HG02840 (cell line): ENCODE results near the gene CPM.
"Not testable (repeated sequence)": the region's sequence is repeated elsewhere in the genome, so short reads cannot be mapped to it uniquely, and the experiment has no call there.

Experiments used
- ATAC-seq: cut with Tn5 transposase; IDR thresholded peaks from one replicate; pipeline ENCODE4 v1.9.1; 2021; ENCODE audit warnings: mild to moderate bottlenecking, moderate library complexity, moderate number of reproducible peaks; ENCODE audit not compliant: unreplicated experiment, low FRiP score

The CPM gene

DNA sequence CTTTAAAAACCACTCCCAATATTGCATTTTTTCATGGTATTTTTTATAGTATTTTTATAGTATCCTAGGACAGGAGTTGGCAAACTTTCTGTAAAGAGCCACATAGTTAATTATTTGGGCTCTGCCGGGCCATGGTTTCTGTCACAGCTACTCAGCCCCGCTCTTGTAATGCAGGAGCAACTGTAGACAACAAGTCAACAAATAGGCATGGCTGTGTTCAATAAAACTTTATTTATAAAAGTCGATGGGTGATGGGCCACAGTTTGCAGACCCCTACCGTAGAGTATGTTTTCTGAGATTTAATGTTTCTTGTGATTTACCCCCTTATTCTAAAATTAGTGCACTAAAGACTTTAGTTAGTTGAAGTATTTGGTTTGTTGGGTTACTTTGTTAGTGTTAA lies 99.5 kb downstream of the CPM start:
- ATAC-seq: no peak

DNA sequence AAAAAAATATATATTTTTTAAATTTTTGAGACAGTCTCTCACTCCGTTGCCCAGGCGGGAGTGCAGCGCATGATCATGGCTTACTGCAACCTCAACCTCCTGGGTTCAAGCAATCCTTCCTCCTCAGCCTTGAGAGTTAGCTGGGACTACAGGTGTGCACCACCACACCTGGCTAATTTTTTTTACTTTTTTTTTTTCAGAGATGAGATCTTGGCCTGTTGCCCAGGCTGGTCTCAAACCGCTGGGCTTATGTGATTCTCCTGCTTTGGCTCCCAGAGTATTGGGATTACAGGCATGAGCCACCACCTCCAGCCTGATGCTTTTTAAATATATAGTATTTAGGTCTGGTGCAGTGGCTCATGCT lies 100.5 kb downstream of the CPM start:
- no peak for ATAC-seq

DNA sequence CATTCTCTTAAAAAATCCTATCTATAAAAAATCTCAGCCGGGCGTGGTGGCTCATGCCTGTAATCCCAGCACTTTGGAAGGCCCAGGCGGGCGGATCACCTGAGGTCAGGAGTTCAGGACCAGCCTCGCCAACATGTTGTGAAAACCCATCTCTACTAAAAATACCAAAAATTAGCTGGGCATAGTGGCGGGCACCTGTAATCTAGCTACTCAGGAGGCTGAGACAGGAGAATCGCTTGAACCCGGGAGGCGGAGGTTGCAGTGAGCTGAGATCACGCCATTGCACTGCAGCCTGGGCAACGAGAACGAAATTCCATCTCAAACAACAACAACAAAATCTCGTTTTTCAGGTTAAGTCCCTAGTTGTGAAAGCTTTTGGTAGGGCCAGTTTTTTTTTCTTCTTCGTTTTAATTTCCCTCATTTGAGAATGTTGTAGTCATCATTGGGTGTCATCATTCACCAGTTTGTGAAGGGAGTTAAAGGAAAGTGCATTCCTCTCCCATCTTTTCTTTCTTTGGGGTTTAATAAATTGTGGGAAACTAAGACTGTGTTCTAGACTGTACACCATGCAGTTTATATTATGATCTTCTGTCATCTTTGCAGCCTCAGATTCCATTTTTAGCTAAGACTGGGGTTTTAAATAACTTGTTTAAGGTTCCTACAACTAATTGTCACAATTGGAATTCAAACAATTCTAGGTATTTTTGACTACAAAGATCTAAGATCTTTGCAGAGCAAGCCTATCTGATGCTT lies 101.0 kb downstream of the CPM start:
- no peak for ATAC-seq

DNA sequence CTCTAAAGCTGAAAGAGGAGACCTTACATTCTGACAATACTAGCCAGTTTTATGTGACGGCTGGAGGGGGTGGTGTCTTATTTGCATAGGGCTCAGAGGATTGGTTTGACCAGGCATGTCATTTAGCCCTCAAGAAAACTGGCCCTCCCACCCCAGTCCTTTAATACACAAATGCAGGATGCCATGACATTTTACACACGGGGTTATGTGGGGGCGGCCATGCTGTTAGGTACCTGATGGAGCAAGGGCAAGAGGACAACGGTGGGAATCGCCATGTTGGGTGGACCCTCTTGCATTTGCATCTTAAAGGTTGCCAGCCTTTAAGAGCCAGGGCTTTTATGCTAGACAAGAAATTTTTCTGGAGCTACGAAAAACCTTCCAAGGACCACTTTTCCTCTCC lies 101.7 kb downstream of the CPM start:
- no peak for ATAC-seq

DNA sequence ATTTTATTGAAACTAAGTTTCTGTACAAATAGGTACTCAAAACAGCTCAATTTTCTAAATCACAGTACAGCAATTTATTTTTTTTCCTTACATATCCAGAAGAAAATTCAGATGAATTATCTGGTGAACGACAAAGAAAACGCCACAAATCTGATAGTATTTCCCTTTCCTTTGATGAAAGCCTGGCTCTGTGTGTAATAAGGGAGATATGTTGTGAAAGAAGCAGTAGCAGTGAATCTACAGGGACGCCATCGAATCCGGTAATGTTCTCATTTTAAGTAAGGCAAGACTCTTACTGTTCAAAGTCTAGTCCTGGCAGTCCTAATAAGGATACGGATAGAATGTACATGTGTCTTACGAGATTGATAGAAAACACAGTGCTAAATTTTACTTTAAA lies 104.3 kb downstream of the CPM start:
- ATAC-seq: no peak

DNA sequence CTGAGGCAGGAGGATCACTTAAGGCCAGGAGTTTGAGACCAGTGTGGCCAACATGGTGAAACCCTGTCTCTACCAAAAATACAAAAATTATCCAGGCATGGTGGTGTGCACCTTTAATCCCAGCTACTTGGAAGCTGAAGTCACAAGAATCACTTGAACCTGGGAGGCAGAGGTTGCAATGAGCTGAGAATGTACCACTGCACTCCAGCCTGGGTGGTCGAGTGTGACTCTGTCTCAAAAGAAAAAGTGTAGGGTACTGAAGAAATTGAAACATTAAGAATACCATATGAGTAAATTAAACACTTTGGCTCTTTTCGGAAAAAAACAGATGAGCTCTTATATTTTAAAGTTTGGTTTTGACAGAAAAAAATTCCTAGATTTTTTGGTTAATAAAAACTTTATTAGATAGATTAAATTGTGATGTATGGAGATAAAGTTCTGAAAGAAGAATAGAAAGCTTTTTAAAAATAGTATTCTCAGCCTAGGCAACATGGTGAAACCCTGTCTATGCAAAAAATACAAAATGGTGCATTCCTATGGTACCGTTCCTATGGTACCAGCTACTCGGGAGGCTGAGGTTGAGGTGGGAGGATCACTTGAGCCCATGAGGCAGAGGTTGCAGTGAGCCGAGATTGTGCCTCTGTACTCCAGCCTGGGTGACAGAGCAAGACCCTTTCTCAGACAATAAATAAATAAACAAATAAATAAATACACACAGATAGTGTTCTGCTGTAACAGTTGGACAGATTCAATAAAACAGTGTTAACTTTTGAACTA lies 104.9 kb downstream of the CPM start:
- no peak for ATAC-seq

DNA sequence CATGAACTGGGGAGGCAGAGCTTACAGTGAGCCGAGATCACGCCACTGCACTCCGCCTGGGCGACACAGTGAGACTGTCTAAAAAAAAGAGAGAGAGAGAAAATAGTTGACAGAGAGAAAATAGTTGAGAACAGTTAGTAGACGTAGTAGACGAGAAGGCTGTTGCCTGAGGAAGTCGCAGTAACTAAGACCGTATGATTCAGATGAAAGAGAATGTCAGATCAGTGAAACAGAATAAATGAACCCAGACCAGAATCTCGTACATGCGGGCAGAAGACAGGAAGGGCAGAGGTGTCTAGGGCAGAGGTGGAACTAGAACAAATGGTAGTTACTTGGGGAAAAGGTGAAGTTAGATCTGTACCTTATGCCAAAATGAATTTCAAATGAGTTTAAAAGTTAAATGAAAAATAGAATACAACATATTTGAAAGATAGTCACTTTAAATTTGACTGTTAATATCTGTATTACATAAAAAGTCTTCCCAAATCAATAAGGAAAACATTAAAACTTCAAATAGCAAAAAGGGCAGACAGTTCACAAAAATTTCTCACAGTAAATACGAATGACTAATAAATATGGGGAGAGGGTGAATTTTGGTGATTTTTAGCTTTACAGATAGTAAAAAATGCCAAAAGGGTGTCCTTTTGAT lies 107.3 kb downstream of the CPM start:
- no peak for ATAC-seq

DNA sequence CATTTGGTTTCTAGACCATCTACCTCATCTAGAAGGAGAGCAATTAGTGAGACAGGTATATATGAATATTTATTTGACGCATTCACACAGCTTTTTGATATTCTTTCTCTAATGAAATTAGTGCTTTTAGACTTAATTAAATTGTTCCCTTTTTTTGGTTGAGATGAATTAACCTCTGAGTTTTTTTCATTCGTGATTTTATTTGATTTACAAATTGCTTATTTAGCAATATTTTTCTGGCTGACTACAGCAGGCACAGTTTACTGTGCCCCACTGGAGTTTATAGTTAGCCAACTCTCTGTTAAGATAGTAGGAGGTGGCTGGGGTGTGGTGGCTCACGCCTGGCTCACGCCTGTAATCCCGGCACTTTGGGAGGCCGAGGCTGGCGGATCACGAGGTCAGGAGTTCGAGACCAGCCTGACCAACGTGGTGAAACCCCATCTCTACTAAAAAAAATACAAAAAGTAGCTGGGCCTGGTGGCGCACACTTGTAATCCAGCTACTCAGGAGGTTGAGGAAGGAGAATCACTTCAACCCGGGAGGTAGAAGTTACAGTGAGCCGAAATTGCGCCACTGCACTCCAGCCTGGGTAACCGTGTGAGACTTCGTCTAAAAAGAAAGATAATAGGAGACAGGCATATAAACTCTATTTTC lies 108.2 kb downstream of the CPM start:
- ATAC-seq: no peak

DNA sequence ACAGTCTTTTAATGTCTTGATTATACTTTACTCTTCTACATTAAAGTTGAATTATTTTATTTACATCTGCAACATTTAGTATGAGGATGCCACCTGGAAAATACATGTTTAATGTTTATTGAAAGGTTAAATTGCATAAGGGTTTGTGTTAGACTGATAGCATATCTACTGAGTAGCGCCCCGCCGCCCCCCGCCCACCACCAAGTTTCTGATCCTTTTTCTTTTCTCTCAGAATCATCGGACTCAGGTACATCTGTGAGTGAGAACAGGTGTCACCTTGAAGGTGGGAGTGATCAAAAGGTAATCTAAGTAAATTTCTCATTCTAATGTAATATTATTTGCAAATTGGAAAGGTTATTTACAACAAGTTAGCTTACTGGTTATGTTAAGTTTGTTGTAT lies 108.8 kb downstream of the CPM start:
- ATAC-seq: no peak

DNA sequence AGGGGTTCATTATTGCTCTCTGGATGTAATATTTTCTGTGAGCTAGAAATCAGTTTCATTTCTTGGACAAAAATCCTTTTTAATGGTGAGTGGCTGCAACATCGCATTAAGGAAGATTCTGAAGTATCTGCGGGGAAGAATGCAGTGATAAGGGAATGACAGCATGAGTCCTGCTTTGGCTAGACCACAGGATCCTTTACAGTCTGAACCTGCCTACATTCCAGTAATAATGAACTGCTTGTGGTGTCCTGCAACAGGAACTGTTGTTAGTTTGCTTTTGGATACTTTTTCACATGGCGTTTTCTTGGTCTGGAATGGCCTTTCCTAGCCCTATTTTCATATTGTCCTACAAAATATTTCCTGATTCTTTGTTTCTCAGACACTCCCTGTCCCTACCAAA lies 109.3 kb downstream of the CPM start:
- no peak for ATAC-seq

DNA sequence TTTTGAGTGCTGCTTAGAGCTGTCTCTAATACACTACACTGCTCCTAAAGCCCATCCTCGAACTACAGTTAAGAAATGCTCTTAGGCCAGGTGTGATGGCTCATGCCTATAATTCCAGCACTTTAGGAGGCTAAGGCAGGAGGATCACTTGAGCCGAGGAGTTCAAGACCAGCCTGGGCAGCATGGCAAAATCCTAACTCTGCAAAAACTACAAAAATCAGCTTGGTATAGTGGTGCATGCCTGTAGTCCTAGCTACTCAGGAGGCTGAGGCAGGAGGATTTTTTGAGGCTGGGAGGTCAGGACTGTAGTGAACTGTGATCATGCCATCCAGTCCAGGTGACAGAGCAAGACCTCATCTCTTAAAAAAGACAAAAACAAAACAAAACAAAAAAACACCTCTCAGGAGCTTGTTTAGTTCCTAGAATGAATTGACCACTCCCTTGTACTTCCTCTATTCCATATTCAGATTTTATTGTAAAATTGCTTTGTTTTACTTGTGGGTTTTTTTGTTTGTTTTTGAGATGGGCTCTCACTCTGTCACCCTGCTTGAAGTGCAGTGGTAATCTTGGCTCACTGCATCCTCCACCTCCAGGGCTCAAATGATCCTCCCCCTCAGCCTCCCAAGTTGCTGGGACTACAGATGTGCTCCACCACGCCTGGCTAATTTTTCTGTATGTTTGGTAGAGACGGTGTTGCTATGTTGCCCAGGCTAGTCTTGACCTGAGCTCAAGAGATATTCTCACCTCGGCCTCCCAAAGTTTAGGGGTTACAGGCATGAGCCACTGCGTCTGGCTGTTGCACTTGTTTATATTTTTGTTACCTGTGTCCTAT lies 111.4 kb downstream of the CPM start:
- ATAC-seq: no peak

DNA sequence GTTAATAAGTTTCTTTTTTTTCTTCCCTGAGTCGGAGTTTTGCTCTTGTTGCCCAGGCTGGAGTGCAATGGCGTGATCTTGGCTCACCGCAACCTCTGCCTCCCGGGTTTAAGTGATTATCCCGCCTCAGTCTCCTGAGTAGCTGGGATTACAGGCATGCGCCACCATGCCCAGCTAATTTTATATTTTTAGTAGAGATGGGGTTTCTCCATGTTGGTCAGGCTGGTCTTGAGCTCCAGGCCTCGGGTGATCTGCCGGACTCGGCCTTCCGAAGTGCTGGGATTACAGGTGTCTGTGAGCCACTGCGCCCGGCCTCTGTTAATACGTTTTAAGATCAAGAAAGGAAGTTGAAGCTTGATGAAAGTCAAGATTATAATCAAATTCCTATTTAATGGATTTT lies 113.5 kb downstream of the CPM start:
- not testable (repeated sequence) for ATAC-seq

DNA sequence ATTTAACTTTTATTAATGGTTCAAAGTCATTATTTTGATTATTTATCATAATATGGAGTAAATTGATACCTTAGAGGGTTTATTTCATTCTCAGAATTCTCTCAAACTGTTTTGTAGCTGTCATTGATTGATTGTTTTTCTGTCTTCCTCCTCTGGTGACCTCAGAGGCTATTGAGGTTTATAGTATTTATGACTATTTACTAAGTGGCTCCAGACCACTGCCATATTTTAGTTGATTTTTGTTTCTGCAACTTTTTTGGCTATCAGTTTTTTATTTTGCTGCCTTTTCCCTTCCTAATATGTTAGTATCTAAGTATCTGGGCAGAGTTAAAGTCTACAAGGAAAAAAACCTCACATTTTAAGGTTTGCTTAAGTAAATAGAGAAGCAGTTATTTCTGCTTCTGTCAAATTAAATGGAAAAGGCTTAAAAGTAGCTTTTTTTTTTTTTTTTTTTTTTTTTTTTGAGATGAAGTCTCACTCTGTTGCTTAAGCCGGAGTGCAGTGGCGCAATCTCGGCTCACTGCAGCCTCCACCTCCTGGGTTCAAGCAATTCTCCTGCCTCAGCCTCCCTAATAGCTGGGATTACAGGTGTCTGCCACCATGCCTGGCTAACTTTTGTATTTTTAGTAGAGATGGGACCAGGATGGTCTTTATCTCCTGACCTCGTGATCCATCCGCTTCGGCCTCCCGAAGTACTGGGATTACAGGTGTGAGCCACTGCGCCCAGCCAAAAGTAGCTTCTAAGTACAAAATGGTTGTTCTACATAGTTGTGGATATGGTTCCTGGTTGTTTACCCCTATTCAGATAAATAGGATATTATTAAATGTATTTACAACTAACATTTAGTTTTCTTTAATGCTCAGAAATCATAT lies 116.8 kb downstream of the CPM start:
- no peak for ATAC-seq

DNA sequence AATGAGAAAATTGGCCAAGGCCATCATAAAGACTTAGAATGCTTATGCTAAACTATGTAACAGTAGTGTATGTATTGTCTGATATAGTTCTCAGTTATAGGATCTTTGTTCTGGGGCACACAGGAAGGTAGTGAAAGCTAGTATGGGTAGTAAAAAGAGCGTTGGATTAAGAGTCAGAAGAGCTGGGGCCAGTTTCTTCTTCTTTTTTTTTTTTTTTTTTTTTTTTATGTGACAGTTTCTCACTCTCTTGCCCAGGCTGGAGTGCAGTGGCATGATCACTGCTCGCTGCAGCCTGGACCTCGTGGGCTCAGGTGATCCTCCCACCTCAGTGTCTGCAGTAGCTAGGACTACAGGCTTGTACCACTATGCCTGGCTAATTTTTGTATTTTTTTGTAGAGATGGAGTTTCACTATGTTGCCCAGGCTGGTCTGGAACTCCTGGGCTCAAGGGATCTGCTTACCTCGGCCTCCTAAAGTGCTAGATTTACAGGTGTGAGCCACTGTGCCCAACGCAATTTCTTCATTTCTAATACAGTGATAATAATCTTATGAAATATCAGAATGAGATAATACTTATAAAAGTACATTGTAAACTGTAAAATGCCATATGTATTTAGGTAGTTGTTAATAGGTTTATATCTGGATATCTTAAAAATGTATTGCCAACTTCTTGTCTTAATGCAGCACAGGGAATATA lies 117.6 kb downstream of the CPM start:
- ATAC-seq: no peak

DNA sequence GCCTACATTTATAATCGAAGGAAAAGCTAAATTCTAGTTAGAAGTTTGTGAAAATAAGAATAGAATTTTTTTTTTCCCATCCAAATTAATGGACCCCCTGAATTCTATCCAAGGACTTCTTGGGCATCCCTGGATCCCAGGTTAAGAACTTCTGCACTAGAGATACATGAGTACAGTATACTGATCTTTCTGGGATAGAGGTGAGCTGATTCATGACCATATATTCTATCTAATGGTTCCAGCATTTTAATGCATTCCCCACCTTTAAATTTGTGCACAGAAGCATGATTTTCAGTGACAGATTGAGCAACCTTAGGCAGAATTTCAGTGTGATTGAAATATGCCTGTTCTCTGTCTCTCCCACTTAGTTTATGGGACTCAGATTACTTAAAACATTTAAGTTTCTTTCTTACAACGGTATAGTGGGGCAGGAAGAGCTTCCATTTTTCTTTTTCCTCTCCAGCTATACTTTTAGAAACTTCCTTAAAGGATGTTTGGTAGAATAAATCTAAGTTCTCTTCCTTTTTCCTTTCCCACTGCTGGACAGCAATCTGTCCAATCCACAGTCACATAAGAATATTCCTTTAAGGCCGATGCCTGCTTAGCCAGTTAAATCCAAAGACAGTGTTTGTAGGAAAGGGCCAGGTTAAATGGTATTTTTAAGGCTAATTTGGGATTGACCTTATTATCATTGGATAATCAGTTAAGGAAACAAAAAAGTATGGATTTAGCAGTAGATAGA lies 118.3 kb downstream of the CPM start:
- ATAC-seq: no peak

DNA sequence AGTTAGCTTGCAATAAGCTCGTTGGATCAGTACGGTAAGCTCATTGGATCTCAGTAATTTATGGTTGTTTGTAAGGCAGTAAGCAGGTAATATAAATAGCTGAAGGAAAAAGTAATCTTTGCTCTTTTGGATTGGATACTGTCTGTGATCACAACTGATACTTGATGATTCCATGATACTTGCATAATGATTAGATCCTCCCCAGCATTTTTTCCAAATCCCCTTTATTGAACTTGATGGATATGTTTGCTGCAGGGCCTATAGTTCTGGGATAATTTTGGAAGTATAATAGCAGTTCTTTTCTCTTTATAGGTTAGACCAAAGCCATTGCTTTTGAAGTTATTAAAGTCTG lies 119.8 kb downstream of the CPM start:
- ATAC-seq: no peak

DNA sequence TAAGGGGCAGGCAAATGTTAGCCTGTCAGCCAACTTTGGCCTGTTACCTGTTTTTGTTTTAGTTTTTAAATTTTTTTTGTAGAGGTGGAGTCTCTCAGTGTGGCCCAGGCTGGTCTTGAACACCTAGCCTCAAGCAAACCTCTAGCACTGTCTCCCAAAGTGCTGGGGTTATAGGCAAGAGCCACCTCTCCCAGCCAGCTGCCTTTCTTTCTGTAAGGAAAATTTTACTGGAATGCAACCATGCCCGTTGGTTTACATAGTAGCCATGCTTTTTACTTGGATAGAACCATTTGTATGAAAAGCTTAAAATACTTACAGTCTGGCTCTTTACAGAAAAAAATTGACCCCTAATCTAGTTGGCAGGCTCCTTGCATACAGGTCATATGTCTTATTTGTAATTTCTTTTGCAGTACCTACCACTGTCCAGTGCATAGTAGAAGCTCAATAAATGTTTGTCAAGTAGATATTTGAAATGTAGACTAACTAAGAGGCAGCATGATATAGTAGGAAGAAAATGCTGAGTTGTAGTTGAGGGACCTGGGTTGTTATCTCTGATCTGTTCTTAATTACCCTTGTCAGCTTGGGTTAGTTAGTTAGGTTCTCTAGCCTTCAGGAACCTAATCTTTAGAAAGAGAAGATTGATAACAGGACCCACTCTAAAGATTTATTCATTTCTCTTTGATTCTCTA lies 120.3 kb downstream of the CPM start:
- ATAC-seq: no peak

DNA sequence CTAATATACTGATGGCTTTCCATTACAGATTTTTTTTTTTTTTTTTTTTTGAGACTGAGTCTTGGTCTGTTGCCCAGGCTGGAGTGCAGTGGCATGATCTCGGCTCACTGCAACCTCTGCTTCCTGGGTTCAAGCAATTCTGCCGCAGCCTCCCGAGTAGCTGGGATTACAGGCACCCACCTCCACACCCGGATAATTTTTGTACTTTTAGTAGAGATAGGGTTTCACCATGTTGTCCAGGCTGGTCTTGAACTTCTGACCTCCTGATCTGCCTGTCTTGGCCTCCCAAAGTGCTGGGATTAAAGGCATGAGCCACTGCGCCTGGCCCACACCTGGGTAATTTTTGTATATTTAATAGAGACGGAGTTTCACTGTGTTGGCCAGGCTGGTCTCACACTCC lies 121.4 kb downstream of the CPM start:
- not testable (repeated sequence) for ATAC-seq
